Lower leg skin (tissue), 3 donors: ENCODE data around the gene GGTA1.

Experiments
- POLR2A ChIP-seq, 2 donors: fragments of 450-650 bp; IDR thresholded peaks; one replicate each; pipeline ENCODE4 v1.6.1; 2016 to 2017; ENCODE audit warnings: antibody characterized with exemption in 2 of 2, mild to moderate bottlenecking in 1 of 2, moderate library complexity in 1 of 2
- TF ChIP-seq, protein P1 (sequence below), 3 donors: fragments of 450-650 bp; IDR thresholded peaks; one replicate each; pipeline ENCODE4 v1.5.1; 2016; ENCODE audit warnings: antibody characterized with exemption in 3 of 3, mild to moderate bottlenecking in 3 of 3, moderate library complexity in 2 of 3

DNA sequence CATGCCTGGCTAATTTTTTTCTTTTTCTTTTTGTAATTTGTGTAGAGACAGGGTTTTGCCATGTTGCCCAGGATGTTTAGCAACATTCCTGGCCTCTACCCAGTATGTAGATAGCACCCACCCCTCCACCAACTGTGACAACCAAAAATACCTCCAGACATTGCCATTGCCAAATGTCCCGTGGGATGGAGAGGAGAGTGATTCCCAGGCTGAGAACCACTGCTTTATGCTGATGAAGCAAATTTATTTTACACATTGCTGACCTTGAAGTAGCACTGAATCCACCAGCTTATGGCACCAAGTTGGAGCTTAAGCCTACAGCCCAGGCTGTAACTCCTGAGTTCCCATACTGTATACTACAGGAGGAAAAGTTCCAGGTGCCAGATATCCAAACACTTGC, 58.5 kb downstream of the GGTA1 start:
- TF ChIP-seq, protein P1, sequence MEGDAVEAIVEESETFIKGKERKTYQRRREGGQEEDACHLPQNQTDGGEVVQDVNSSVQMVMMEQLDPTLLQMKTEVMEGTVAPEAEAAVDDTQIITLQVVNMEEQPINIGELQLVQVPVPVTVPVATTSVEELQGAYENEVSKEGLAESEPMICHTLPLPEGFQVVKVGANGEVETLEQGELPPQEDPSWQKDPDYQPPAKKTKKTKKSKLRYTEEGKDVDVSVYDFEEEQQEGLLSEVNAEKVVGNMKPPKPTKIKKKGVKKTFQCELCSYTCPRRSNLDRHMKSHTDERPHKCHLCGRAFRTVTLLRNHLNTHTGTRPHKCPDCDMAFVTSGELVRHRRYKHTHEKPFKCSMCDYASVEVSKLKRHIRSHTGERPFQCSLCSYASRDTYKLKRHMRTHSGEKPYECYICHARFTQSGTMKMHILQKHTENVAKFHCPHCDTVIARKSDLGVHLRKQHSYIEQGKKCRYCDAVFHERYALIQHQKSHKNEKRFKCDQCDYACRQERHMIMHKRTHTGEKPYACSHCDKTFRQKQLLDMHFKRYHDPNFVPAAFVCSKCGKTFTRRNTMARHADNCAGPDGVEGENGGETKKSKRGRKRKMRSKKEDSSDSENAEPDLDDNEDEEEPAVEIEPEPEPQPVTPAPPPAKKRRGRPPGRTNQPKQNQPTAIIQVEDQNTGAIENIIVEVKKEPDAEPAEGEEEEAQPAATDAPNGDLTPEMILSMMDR (IDR thresholded peaks at IDR 0.05) = no peak
- TF ChIP-seq POLR2A (IDR thresholded peaks at IDR 0.05) = no peak
